Measurements from ENCODE around the gene LAP3.
A peak's percentile ranks its signal among the peaks of the same experiment; 100 is the strongest.
"Not testable (repeated sequence)": the region's sequence is repeated elsewhere in the genome, so short reads cannot be mapped to it uniquely, and the experiment has no call there.

LAP3 gene

GRCh38 chr4:17565846-17566245, 11.2 kb upstream of the LAP3 start:
- no peak for DNase-seq

GRCh38 chr4:17567271-17567670, 9.7 kb upstream of the LAP3 start:
- DNase-seq, result no peak

- no peak for DNase-seq
Observed at GRCh38 chr4:17574206-17574605, 2.8 kb upstream of the LAP3 start.

- not testable (repeated sequence) for DNase-seq
Observed at GRCh38 chr4:17575177-17575576, 1.8 kb upstream of the LAP3 start.

- no peak for DNase-seq
Observed at GRCh38 chr4:17577665-17578481, 875 bp downstream of the LAP3 start.

DNA sequence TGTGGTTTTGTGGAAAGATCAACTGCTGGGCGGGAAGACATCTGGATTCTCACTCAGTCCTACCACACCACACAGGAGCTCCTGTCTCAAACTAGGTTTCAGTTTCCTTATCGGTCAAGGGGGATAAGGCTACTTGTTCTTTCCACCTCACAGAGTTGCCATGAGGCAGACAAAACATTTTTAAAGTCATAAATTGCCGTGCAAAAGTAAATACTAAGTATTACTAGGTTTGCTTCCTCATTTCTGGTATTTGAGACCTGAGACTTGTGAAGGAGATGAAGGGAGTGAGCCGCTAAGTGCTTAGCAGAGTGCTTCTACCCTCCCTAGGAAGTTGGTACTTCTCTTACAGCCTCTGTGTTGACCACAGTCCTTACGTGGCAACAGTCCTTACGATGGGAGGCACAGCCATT, 1.5 kb downstream of the LAP3 start:
- no peak for DNase-seq

- DNase-seq, result no peak
Observed at GRCh38 chr4:17580969-17581368, 4.0 kb downstream of the LAP3 start.

- no peak for DNase-seq
Observed at GRCh38 chr4:17583276-17583675, 6.3 kb downstream of the LAP3 start.

- DNase-seq, result no peak
Observed at GRCh38 chr4:17583941-17584340, 6.9 kb downstream of the LAP3 start.

DNA sequence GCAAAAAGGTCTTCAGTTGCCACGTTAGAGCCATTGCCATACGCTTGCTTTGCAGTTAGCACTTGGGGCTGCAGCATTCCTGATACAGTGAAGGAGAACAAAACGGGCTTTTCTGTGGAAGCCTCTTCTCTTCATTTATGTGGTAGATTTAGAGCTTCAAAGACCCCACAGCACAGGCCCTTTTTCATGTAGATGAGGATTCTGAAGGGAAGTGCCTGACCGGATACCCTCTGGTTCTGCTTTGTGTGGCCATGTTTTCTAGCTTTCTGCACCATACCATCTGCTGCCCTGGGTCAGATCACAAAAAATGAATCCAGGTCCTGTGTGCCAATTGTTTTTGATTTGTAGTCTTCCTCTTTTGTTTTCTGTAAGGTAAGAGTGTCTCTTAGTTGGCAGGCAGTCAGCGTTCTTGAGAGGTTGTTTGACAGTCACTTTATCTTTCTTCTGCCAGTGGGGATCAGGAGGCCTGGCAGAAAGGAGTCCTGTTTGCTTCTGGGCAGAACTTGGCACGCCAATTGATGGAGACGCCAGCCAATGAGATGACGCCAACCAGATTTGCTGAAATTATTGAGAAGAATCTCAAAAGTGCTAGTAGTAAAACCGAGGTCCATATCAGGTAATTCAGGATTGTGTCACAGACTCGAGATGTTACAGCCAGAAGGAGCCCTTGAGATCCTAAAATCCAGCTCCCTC, 7.7 kb downstream of the LAP3 start:
- DNase-seq, result no peak

DNA sequence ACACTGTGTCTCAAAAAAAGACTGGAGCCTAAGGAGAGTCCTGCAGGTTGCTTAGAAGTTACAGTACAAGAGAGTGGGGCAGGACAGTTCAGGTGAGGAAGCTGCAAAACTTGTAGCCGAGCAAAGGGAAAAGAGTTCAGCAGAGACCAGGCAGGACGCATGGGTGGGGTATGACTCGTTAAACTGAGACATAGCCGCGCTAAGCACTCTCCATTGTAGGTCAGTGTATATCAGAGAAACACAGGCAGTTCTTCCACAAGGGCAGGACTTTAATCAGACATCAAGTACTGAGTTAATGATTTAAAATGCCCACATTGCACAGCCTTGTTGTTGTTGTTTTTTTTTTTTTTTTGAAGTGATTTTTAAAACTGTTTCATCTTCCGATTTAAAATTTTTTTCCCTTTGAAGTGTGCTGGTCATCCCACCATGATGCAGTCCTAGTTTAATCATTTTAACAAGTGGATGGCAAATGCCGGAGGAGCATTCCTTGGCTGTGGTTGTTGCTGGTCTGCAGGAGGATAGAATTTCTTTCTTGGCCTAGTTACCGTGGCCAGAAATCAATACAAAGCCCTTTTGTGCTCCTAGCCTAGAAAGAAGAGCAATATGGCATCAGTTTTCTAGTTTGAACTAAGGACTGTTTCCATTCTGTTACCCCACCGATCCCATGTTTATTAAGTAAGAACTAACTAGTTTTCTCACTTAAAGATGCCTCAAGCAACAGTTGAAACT, 10.3 kb downstream of the LAP3 start:
- DNase-seq, result no peak

- no peak for DNase-seq
Observed at GRCh38 chr4:17589355-17589754, 12.4 kb downstream of the LAP3 start.

- no peak for DNase-seq
Observed at GRCh38 chr4:17595471-17596005, 18.5 kb downstream of the LAP3 start.

- no peak for DNase-seq
Observed at GRCh38 chr4:17597517-17597916, 20.5 kb downstream of the LAP3 start.

GRCh38 chr4:17599826-17600225, 22.8 kb downstream of the LAP3 start:
- DNase-seq, result no peak

GRCh38 chr4:17605236-17605635, 28.2 kb downstream of the LAP3 start:
- DNase-seq, result no peak

- no peak for DNase-seq
Observed at GRCh38 chr4:17613761-17614415, 36.9 kb downstream of the LAP3 start.

- DNase-seq, result peak; percentile 89
Observed at GRCh38 chr4:17614416-17615299, 37.7 kb downstream of the LAP3 start, which contains the start of gene MED28. MED28 (plus strand) TSS chr4:17614641; CDS start chr4:17614655, 14 bp downstream.

DNA sequence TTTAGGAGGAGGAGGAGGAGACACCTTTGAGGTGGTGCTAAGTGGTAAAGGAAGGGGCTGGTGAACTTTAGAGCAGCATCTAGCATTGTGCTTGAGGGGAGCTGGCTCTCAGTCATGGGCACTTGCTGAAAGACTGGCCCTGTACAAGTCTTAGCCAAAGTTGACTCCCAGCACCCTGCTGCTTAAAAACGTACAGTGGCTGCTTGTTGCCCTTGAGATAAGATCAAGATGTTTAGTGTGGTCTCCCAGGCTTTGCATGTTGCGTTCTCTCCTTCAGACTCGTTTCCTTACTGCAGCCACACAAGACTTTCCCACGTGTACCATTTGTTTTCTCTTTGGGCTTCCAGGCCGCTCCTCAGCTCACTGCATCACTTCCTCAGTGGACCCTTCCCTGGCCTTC, 39.3 kb downstream of the LAP3 start:
- DNase-seq, result no peak

DNA sequence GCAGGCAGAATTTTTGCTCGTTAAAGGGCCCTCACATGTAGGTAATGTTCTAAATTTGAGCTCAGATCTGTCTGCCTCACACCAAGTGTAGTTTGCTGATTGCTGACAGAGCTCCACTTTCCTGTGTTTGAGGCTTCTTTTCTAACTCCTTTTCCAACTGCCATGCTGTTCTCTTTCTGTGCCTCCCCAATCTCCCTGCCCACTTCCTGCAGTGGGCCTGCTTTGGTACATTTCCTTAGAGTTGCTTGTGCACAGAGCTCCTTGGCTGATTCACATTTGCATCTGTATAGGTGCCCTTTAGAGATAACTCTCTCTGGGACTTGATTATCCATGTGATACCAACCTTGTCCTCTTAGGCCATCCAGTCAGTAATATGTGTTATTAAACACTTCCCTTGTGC, 41.9 kb downstream of the LAP3 start:
- DNase-seq, result no peak

DNA sequence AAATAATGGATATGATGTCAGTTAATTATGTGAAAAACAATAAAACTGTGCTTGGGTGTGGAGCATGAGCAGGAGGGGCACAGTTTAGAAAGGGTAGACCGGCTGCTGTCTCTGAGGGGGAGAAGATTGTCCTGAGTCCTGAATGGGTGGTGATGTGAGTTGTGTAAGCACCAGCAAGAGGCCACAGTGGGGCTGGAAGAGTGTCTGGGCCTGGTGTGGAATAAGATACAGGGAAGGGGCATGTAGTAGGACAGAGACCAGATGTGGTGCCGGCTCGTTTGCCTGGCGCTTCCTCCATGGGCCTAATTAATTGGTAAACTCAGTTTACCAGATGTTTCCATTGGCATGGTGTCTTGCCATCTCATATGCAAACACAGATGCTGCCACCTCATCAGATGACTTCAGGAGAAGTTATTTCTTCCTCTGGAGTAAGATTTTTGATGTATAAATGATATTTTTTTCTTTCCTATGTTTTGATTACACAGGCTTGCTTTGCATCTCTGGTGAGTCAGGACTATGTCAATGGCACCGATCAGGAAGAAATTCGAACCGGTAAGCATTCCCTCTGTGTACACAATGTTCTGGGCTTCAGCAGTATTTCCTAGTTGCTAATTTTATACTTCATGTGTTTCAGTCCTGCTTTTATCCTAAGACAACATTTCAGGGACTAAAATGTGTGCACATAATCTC, 42.6 kb downstream of the LAP3 start:
- DNase-seq, result no peak
